Measurements from ENCODE around the gene WDR70.

GRCh38 chr5:37701868-37702267 lies 322.8 kb downstream of the WDR70 start:
- no peak for TF ChIP-seq CTCF (IDR thresholded peaks at IDR 0.05)
- no peak for TF ChIP-seq MXI1 (IDR thresholded peaks at IDR 0.05; ENCODE audit: low read depth, low read length)
- TF ChIP-seq MAX (IDR thresholded peaks at IDR 0.05; ENCODE audit: low read depth), result no peak
- no peak for TF ChIP-seq IRF3 (IDR thresholded peaks at IDR 0.05; ENCODE audit: low read depth, low read length)
- TF ChIP-seq PBX3 (IDR thresholded peaks at IDR 0.05), result no peak
- no peak for TF ChIP-seq RFX5 (IDR thresholded peaks at IDR 0.05; ENCODE audit: low read length)
- no peak for TF ChIP-seq EZH2phosphoT487 (IDR thresholded peaks at IDR 0.05; ENCODE audit: borderline replicate concordance, low read depth)
- no peak for TF ChIP-seq RXRA (IDR thresholded peaks at IDR 0.05; ENCODE audit: borderline replicate concordance, low read depth)
- no peak for TF ChIP-seq TAF1 (IDR thresholded peaks at IDR 0.05; ENCODE audit: borderline replicate concordance, low read depth, low read length)
- no peak for TF ChIP-seq POLR2AphosphoS5 (IDR thresholded peaks at IDR 0.05; ENCODE audit: low read depth, low read length)
- TF ChIP-seq YY1 (IDR thresholded peaks at IDR 0.05; ENCODE audit: low read depth), result no peak
- no peak for TF ChIP-seq CHD2 (IDR thresholded peaks at IDR 0.05; ENCODE audit: low read length, partially characterized antibody)
- TF ChIP-seq REST (IDR thresholded peaks at IDR 0.05; ENCODE audit: low read depth, low read length), result no peak
- TF ChIP-seq FOSL2 (IDR thresholded peaks at IDR 0.05; ENCODE audit: borderline replicate concordance, low read depth), result no peak
